ENCODE data around the gene ZZZ3. TPM values are rescaled to one million over a fixed set of nuclear protein-coding genes. Genes with fewer than 3 reads are reported as not detected.
"Not testable (repeated sequence)": the region's sequence is repeated elsewhere in the genome, so short reads cannot be mapped to it uniquely, and the experiment has no call there.

Gene ZZZ3
- total RNA-seq, 1 experiment from 2014 or later: 51.1 TPM

DNA sequence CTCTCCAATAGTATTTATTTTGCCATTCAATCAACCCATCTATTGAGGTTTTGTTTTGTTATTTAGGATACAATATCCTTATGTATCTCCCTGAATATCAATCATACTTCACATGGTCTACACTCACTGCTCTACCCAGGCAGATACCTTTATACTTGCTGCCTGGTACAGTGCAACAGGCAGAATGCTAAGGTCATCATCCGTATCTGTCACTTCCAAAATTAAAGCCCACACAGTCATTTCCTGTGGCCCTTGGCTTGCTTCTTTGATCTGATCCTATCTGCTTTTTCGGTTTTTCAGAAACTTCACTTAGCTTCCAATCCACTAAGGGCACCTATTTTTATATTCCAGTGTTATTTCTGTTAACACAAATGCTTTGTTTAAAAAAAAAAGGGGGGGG, 22.3 kb upstream of the ZZZ3 start:
- Histone ChIP-seq H3K23me2 (ENCODE audit: insufficient read length, low read depth, low read length, poor library complexity, severe bottlenecking) (no peaks in the 10 kb centered on the region), H2BK12ac (ENCODE audit: insufficient read length, low read depth, low read length) (no peak overlapping the region), H4K8ac (replicated peaks; ENCODE audit: insufficient read length, low read depth, low read length) (no peak overlapping the region), H3K4me2 (ENCODE audit: insufficient read depth, insufficient read length, low read length) (no peak overlapping the region), H3K18ac (ENCODE audit: insufficient read length, low read depth, low read length) (no peak overlapping the region), H4K5ac (ENCODE audit: insufficient read length, low read depth, low read length) (no peak overlapping the region), H3T11ph (ENCODE audit: low read length) (no peak overlapping the region), H2BK120ac (ENCODE audit: low read depth, low read length, poor library complexity, severe bottlenecking) (no peak overlapping the region), H4K91ac (ENCODE audit: insufficient read length, low read depth, low read length) (no peak overlapping the region), H2BK20ac (ENCODE audit: low read depth, low read length, poor library complexity, severe bottlenecking) (no peak overlapping the region), H3K79me2 (ENCODE audit: insufficient read depth, low read length) (no peaks in the 10 kb centered on the region), H3K27ac (ENCODE audit: insufficient read length, low read depth, low read length) (no peak overlapping the region), H3K14ac (ENCODE audit: insufficient read depth, low read length) (no peak overlapping the region), H3K4me1 (ENCODE audit: insufficient read depth, low read length) (no peaks in the 10 kb centered on the region), H2AK5ac (ENCODE audit: insufficient read length, low read length) (no peak overlapping the region), H2BK15ac (ENCODE audit: low read depth, low read length) (no peak overlapping the region), H3K4ac (ENCODE audit: low read depth, low read length) (no peak overlapping the region), H4K20me1 (ENCODE audit: control insufficient read depth, insufficient read depth, insufficient read length) (no peaks in the 10 kb centered on the region), H2AFZ (ENCODE audit: low read length) (no peak overlapping the region), H3K56ac (ENCODE audit: insufficient read length, low read depth, low read length) (no peak overlapping the region), H3K79me1 (ENCODE audit: insufficient read depth, low read depth, low read length, poor library complexity, severe bottlenecking) (no peaks in the 10 kb centered on the region), H3K9ac (ENCODE audit: extremely low read depth, insufficient read length, low read length) (no peak overlapping the region), H2BK5ac (ENCODE audit: insufficient read length, low read length) (no peak overlapping the region), H3K27me3 (ENCODE audit: insufficient read depth, low read length) (no peaks in the 10 kb centered on the region), H3K23ac (ENCODE audit: insufficient read length, low read depth, low read length) (no peak overlapping the region), H3K9me3 (ENCODE audit: control insufficient read depth, low read depth, low read length) (no peaks in the 10 kb centered on the region)
- TF ChIP-seq, protein P1, sequence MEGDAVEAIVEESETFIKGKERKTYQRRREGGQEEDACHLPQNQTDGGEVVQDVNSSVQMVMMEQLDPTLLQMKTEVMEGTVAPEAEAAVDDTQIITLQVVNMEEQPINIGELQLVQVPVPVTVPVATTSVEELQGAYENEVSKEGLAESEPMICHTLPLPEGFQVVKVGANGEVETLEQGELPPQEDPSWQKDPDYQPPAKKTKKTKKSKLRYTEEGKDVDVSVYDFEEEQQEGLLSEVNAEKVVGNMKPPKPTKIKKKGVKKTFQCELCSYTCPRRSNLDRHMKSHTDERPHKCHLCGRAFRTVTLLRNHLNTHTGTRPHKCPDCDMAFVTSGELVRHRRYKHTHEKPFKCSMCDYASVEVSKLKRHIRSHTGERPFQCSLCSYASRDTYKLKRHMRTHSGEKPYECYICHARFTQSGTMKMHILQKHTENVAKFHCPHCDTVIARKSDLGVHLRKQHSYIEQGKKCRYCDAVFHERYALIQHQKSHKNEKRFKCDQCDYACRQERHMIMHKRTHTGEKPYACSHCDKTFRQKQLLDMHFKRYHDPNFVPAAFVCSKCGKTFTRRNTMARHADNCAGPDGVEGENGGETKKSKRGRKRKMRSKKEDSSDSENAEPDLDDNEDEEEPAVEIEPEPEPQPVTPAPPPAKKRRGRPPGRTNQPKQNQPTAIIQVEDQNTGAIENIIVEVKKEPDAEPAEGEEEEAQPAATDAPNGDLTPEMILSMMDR (conservative IDR thresholded peaks at IDR 0.05): no peak
- Mint-ChIP-seq H3K9me3 (no peaks in the 10 kb centered on the region; a peak in 1 of 5 replicates), H3K27me3 (ENCODE audit: low read depth) (no peaks in the 10 kb centered on the region), H3K27ac (no peak overlapping the region), H3K4me3 (no peak overlapping the region), H3K4me1 (no peaks in the 10 kb centered on the region), H3K36me3 (ENCODE audit: insufficient read depth in 1 of 3, low read depth in 3 of 3) (peaks cover under 1 to 18% (median 5%) of the 10 kb centered on the region in 3 experiments)
- no CpG with 5 or more reads among the region's 2 CpGs for WGBS (ENCODE audit: extremely low coverage, insufficient read length, low lambda C conversion rate)
- DNase-seq: no peak

DNA sequence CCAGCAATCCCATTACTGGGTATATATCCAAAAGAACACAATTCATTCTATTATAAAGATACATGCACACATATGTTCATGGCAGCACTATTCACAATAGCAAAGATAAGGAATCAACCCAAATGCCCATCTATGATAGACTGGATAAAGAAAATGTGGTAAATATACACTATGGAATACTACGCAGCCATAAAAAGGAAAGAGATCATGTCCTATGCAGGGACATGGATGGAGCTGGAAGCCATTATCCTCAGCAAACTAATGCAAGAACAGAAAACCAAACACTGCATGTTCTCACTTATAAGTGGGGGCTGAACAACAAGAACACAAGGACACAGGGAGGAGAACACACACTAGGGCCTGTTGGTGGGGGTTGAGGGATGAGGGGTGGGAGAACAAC, 17.2 kb upstream of the ZZZ3 start:
- peaks cover 0 to 11% (median 7%) of the 10 kb centered on the region in 3 experiments; a peak in 6 of 7 replicates for H3K36me3 Mint-ChIP-seq (ENCODE audit: insufficient read depth in 1 of 3, low read depth in 3 of 3)
- H3K4me3 Mint-ChIP-seq; H3K18ac ChIP-seq (ENCODE audit: insufficient read length, low read depth, low read length); H3K9ac ChIP-seq (ENCODE audit: extremely low read depth, insufficient read length, low read length); H3K4me1 Mint-ChIP-seq; H4K8ac ChIP-seq (replicated peaks; ENCODE audit: insufficient read length, low read depth, low read length); H3K23me2 ChIP-seq (ENCODE audit: insufficient read length, low read depth, low read length, poor library complexity, severe bottlenecking); H3K27me3 Mint-ChIP-seq (ENCODE audit: low read depth); H3K56ac ChIP-seq (ENCODE audit: insufficient read length, low read depth, low read length); H3K4ac ChIP-seq (ENCODE audit: low read depth, low read length); H3K9me3 ChIP-seq (ENCODE audit: control insufficient read depth, low read depth, low read length); H3K79me1 ChIP-seq (ENCODE audit: insufficient read depth, low read depth, low read length, poor library complexity, severe bottlenecking); H2AFZ ChIP-seq (ENCODE audit: low read length); H2AK5ac ChIP-seq (ENCODE audit: insufficient read length, low read length); H2BK12ac ChIP-seq (ENCODE audit: insufficient read length, low read depth, low read length); H3T11ph ChIP-seq (ENCODE audit: low read length); H2BK5ac ChIP-seq (ENCODE audit: insufficient read length, low read length); H3K27me3 ChIP-seq (ENCODE audit: insufficient read depth, low read length); DNase-seq; H4K20me1 ChIP-seq (ENCODE audit: control insufficient read depth, insufficient read depth, insufficient read length); H3K4me2 ChIP-seq (ENCODE audit: insufficient read depth, insufficient read length, low read length); H2BK120ac ChIP-seq (ENCODE audit: low read depth, low read length, poor library complexity, severe bottlenecking); H3K4me1 ChIP-seq (ENCODE audit: insufficient read depth, low read length); H4K91ac ChIP-seq (ENCODE audit: insufficient read length, low read depth, low read length); H2BK15ac ChIP-seq (ENCODE audit: low read depth, low read length); H3K9me3 Mint-ChIP-seq; H2BK20ac ChIP-seq (ENCODE audit: low read depth, low read length, poor library complexity, severe bottlenecking); H4K5ac ChIP-seq (ENCODE audit: insufficient read length, low read depth, low read length); H3K79me2 ChIP-seq (ENCODE audit: insufficient read depth, low read length); H3K27ac Mint-ChIP-seq; H3K23ac ChIP-seq (ENCODE audit: insufficient read length, low read depth, low read length); H3K14ac ChIP-seq (ENCODE audit: insufficient read depth, low read length); H3K27ac ChIP-seq (ENCODE audit: insufficient read length, low read depth, low read length): not testable (repeated sequence)
- WGBS (ENCODE audit: extremely low coverage, insufficient read length, low lambda C conversion rate): no CpG with 5 or more reads among the region's 1 CpG

Data from H9 (cell line).